ENCODE measurements around the gene DOK5. TPM values are rescaled to one million over a fixed set of nuclear protein-coding genes. Genes with fewer than 3 reads are reported as not detected.

Gene DOK5
- total RNA-seq, 1 donor: 14.1 TPM

GRCh38 chr20:54691327-54691726 lies 215.9 kb downstream of the DOK5 start:
- Histone ChIP-seq H3K27me3 (ENCODE audit: insufficient read depth, low read length) (no peaks in the 10 kb centered on the region), H3K4me1 (ENCODE audit: insufficient read depth, low read length) (no peaks in the 10 kb centered on the region), H3K9me3 (ENCODE audit: low read depth, low read length) (no peaks in the 10 kb centered on the region), H3K4me2 (ENCODE audit: insufficient read depth, low read length) (no peak overlapping the region), H3K36me3 (ENCODE audit: insufficient read depth, low read length) (no peaks in the 10 kb centered on the region), H2AFZ (ENCODE audit: low read length) (no peak overlapping the region), H3K4me3 (ENCODE audit: insufficient read depth, low read length) (no peak overlapping the region), H3K27ac (ENCODE audit: low read depth, low read length) (no peak overlapping the region), H3K79me2 (ENCODE audit: insufficient read depth, low read length) (no peaks in the 10 kb centered on the region), H4K20me1 (ENCODE audit: insufficient read depth, low read length) (no peaks in the 10 kb centered on the region)
- no peak for TF ChIP-seq CTCF (IDR thresholded peaks at IDR 0.05; ENCODE audit: extremely low read depth, low read depth, low read length)
- DNase-seq (ENCODE audit: insufficient read length, low spot score, missing footprints): no peak

GRCh38 chr20:54692168-54692887 lies 216.9 kb downstream of the DOK5 start:
- H3K36me3 ChIP-seq (ENCODE audit: insufficient read depth, low read length): no peaks in the 10 kb centered on the region
- no peaks in the 10 kb centered on the region for H4K20me1 ChIP-seq (ENCODE audit: insufficient read depth, low read length)
- no peaks in the 10 kb centered on the region for H3K9me3 ChIP-seq (ENCODE audit: low read depth, low read length)
- H3K79me2 ChIP-seq (ENCODE audit: insufficient read depth, low read length): no peaks in the 10 kb centered on the region
- no peak overlapping the region for H3K4me3 ChIP-seq (ENCODE audit: insufficient read depth, low read length)
- no peaks in the 10 kb centered on the region for H3K4me1 ChIP-seq (ENCODE audit: insufficient read depth, low read length)
- H3K27me3 ChIP-seq (ENCODE audit: insufficient read depth, low read length): no peaks in the 10 kb centered on the region
- H3K27ac ChIP-seq (ENCODE audit: low read depth, low read length): no peak overlapping the region
- no peak overlapping the region for H3K4me2 ChIP-seq (ENCODE audit: insufficient read depth, low read length)
- no peak for TF ChIP-seq CTCF (IDR thresholded peaks at IDR 0.05; ENCODE audit: extremely low read depth, low read depth, low read length)
- no peak for DNase-seq (ENCODE audit: insufficient read length, low spot score, missing footprints)
- no peak overlapping the region for H2AFZ ChIP-seq (ENCODE audit: low read length)

- H2AFZ ChIP-seq (ENCODE audit: low read length): no peak overlapping the region
Observed at GRCh38 chr20:54694516-54694915, 219.1 kb downstream of the DOK5 start.

More at GRCh38 chr20:54694516-54694915, 219.1 kb downstream of the DOK5 start:
- Histone ChIP-seq H3K4me2 (ENCODE audit: insufficient read depth, low read length) (no peak overlapping the region), H3K27ac (ENCODE audit: low read depth, low read length) (no peak overlapping the region), H3K36me3 (ENCODE audit: insufficient read depth, low read length) (no peaks in the 10 kb centered on the region), H3K4me1 (ENCODE audit: insufficient read depth, low read length) (no peaks in the 10 kb centered on the region), H4K20me1 (ENCODE audit: insufficient read depth, low read length) (no peaks in the 10 kb centered on the region), H3K4me3 (ENCODE audit: insufficient read depth, low read length) (no peak overlapping the region), H3K9me3 (ENCODE audit: low read depth, low read length) (no peaks in the 10 kb centered on the region), H3K27me3 (ENCODE audit: insufficient read depth, low read length) (no peaks in the 10 kb centered on the region), H3K79me2 (ENCODE audit: insufficient read depth, low read length) (no peaks in the 10 kb centered on the region)
- TF ChIP-seq CTCF (IDR thresholded peaks at IDR 0.05; ENCODE audit: extremely low read depth, low read depth, low read length): no peak
- no peak for DNase-seq (ENCODE audit: insufficient read length, low spot score, missing footprints)

Measured in osteoblast (primary cell).